Activated T-helper 1 cell treated with anti-CD3 and anti-CD28 coated beads, Interleukin-2, amount 50 U/mL, for 16 hours (primary cell): ENCODE results near the gene RAD18.

Experiments
- DNase-seq, 2 donors: peaks; one replicate each; pipeline ENCODE4 v3.0.0-alpha.2; 2020; ENCODE audit warnings: low read depth in 1 of 2, low spot score in 1 of 2

Gene RAD18, protein sequence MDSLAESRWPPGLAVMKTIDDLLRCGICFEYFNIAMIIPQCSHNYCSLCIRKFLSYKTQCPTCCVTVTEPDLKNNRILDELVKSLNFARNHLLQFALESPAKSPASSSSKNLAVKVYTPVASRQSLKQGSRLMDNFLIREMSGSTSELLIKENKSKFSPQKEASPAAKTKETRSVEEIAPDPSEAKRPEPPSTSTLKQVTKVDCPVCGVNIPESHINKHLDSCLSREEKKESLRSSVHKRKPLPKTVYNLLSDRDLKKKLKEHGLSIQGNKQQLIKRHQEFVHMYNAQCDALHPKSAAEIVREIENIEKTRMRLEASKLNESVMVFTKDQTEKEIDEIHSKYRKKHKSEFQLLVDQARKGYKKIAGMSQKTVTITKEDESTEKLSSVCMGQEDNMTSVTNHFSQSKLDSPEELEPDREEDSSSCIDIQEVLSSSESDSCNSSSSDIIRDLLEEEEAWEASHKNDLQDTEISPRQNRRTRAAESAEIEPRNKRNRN

DNA sequence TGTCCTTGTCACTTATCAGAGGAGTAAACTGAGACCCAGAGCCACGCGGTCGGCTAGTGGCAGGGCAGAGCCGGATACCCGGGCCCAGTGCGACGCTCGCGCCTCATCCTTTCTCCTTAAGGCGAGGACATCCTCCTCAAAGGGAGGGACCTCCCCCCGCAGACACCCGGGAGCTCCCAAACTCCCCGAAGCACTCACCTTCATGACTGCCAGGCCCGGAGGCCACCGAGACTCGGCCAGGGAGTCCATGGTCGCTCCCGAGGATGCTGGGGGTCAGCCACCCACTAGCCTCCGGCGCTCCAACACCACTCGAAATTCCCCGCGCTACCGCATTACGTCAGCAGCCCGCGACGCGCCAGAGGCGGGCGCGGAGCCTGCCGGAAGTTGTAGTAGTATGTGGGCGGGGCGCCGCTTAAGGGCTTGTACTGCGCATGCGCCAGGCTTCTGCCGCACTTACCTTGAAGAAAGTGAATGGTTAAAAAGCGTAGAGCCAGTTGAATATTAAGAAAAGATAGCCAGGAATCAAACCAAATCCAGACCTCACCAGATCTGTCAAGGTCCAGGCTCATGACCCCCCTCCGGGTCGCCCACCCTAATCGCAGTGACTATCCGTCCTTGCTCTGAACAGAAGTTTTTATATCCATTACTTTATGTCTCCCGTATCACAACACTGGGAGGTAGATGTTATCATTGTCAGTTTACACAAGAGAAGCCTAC lies at the start of gene RAD18:
Gene RAD18, minus strand, starts transcription at position 336 of the 717 bp plus-strand sequence. Its CDS starts 87 bp downstream, at position 249.
- DNase-seq: peak; percentile 89

DNA sequence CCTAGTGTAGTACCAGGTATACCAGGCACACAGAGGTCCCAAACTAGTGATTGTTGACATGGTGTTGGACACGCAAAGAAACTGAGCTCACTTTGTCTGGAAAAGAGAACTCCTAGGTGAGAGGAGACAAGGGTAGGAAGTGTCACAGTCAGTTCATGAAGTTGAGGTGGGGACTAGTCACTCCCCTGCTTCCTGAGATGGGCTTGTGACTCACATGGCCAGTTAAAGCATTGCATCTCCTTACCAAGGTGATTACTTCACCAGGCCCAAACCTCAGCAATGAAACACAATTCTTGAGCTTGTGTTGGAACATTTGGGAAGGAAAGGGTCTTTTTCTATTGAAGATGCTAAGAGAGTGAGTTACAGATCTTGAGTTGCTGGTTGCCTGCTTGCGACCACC lies 49.2 kb upstream of the RAD18 start:
- no peak for DNase-seq

GRCh38 chr3:9009976-9010545 lies 46.8 kb upstream of the RAD18 start:
- no peak for DNase-seq

GRCh38 chr3:9008550-9009255 lies 45.4 kb upstream of the RAD18 start:
- DNase-seq: no peak

GRCh38 chr3:9007928-9008327 lies 44.7 kb upstream of the RAD18 start:
- no peak for DNase-seq

DNA sequence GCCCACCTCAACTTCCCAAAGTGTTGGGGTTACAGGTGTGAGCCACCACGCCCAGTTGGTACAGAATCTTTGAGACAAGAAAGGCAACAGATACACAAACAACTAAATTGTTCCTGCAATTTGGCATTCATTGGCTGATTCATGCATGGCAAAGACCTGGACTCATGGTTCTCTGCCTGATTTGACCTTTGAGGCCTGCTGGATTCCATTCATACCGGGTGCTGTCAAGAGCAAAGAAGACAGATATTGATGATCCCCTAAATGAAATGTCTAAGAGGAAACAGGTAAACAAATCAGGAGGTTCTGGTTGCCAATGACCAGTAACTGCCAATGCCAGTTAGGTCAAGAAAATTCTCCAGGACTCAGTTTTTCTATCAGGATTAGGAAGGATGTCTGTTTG lies 43.9 kb upstream of the RAD18 start:
- DNase-seq: no peak

DNA sequence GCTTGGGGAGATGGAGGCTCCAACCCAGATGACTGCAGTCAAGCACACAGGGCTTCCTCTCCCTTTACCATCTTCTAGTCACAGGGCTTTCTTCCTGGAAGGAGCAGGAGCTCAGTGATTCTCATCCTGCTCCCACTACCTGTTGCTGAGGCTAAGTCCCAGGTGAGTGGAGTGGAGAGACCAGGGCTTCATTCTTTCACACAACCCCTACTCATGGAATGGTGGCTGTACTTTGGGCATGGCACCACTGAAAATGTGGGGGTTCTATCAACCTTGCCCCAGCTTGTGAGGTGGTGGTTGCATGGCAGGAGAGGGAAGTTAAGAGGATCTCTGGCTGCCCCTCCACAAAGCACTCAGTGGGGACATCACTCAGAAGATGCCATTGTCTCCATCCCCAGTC lies 36.8 kb upstream of the RAD18 start:
- DNase-seq: no peak

GRCh38 chr3:8997151-8997550 lies 33.9 kb upstream of the RAD18 start:
- no peak for DNase-seq

- no peak for DNase-seq
Observed at GRCh38 chr3:8996681-8997121, 33.4 kb upstream of the RAD18 start.

- no peak for DNase-seq
Observed at GRCh38 chr3:8996216-8996615, 32.9 kb upstream of the RAD18 start.

DNA sequence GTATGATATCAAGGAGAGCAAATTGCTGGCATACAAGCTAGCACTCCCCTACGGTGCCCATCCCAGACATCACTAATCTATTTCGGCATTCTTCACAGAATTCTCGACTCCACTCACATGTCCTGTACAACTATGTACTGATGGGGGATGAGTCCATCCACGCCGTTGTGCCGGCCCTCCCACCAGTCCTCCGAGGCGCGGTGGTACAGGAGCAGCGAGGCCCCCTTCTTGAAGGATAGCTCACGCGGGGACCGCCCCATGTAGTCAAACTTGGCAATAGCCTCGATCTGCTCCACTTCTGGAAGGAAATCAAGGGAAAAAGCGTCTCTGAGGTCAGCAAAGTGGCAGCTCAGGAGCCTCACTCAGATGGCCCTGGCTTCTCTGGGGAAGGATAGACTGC lies 31.0 kb upstream of the RAD18 start:
- no peak for DNase-seq

DNA sequence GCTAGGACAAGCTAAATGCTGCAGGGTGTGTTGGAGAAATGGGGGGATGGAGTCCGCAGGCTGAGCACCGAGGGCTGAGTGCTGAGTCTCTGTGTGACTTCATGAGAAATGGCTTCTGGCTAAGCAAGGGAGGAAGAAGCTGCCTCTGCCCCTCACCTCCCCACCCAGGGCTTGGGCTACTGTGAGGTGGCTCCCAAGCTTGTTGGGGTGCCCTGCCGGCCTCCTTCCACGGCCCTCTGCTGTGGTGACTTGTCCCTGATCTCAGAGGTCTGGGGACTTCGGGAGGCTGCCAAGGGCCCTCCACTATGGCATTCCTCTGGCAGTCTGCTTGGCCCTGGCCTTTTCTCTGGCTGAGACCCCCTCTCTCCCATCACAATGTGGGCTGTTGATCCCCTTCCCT lies 30.1 kb upstream of the RAD18 start:
- DNase-seq: no peak

GRCh38 chr3:8992854-8993253 lies 29.6 kb upstream of the RAD18 start:
- no peak for DNase-seq

DNA sequence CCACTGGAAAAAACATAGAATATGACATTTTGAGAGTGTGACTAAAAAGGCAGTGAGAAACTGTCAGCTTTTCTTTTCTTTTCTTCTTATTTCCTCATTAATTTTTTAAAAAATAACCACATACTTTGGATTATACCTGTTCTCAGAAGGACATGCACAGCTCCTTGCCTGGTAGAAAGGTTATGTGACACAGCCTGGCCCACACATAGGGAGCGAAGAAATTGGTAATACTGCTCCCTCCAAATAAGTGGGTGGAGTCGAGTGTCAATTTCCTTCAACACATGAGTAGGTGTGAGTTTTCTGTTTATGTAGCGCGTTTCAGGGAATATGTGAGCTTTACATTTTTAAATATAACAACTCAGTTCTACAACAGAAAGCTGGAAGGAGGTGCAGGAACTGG lies 28.9 kb upstream of the RAD18 start:
- DNase-seq: no peak

- no peak for DNase-seq
Observed at GRCh38 chr3:8990266-8991215, 27.3 kb upstream of the RAD18 start.

GRCh38 chr3:8988791-8989558 lies 25.7 kb upstream of the RAD18 start:
- no peak for DNase-seq

DNA sequence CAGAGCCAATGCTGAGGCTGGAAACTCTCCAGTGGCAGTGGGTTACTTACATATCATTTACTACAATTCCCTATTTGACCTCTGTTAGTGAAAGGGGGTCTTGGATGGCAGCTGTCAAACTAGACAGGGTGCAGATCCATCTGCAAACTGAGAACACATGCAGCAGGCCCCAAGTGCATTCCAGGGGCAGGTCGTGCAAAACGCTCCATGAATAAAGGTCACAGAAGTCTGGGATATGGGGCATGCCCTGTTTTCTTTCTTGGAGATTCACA lies 25.0 kb upstream of the RAD18 start:
- no peak for DNase-seq

DNA sequence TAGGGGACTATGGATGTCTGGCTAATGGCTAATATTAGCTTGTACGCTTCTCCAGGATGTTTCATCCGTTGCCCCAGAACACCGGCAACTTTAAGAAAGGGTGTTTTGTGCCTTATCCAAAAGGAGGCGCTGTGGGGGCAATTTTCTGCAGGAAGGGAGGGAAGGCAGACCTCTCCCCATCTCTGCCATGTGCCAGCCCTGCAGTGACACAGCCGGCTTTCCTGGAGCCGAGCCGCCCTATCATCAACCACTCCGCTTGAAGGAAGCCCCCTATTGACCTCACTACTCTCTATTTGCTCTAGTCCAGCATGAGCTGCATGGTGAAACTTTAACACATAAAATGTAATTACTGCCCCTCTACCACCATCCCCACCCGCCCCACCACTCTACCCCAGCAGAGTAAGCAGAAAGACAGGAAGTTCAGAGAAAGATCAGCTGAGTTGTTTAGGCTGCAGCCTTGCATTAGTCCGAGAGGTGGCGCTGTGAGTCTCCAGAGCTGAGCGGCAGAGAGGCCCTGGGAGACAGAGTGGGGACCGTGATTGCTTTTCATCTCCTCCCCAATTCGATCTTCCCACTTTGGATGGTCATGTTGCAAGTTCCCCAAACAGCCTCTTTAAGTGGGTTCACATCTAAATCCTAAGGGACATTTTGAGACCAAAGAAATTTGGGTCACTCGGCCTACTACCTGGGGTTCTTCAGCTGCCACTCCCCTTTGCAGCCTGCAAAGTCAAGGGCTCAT lies 24.5 kb upstream of the RAD18 start:
- DNase-seq: peak in 1 of 2 donors; percentile 19

DNA sequence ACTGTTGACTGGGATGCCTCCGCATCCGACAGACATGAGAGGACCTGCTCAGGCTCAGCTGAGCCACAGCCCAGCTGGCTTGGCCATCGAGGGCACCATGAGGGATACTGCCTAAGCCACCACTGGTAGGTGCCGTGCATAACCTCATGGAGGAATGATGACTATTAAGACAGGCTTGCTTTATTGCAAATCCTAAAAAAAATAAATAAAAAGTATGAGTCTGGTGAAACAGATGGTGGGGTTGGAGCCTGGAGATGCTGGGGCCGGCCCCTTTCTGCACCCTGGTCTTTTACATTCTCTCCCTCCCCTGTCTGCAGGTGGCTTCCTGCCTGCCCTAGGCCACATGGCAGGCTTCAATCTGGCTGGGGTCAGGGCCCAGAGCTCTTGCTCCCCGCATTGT lies 24.0 kb upstream of the RAD18 start:
- DNase-seq: no peak
